Lower leg skin (tissue), 3 donors: ENCODE results near the gene KIF5C.

Experiments
- POLR2A ChIP-seq, 2 donors: fragments of 450-650 bp; IDR thresholded peaks; one replicate each; pipeline ENCODE4 v1.6.1; 2016 to 2017; ENCODE audit warnings: antibody characterized with exemption in 2 of 2, mild to moderate bottlenecking in 1 of 2, moderate library complexity in 1 of 2
- TF ChIP-seq, protein P1 (sequence below), 3 donors: fragments of 450-650 bp; IDR thresholded peaks; one replicate each; pipeline ENCODE4 v1.5.1; 2016; ENCODE audit warnings: antibody characterized with exemption in 3 of 3, mild to moderate bottlenecking in 3 of 3, moderate library complexity in 2 of 3

DNA sequence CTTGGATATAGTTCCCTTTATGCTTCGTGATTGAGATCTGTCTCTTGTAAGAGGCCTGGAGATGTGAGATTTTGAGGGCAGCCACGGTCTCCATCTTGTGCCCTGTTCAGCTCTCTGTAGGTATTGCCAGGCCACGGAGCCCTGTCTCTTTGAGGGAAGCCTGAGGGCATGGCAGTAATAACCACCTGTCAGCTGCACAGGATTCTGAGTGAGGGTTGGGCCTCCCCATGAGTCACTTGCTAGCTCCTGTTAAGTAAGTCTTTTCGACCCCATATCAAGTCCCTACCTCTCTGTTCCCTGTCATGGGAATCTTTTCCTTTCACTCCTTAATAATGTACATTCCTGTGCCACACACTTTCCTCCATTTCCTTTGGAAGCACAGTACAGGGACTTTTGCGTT is 183.9 kb downstream of the KIF5C start:
- TF ChIP-seq, protein P1, sequence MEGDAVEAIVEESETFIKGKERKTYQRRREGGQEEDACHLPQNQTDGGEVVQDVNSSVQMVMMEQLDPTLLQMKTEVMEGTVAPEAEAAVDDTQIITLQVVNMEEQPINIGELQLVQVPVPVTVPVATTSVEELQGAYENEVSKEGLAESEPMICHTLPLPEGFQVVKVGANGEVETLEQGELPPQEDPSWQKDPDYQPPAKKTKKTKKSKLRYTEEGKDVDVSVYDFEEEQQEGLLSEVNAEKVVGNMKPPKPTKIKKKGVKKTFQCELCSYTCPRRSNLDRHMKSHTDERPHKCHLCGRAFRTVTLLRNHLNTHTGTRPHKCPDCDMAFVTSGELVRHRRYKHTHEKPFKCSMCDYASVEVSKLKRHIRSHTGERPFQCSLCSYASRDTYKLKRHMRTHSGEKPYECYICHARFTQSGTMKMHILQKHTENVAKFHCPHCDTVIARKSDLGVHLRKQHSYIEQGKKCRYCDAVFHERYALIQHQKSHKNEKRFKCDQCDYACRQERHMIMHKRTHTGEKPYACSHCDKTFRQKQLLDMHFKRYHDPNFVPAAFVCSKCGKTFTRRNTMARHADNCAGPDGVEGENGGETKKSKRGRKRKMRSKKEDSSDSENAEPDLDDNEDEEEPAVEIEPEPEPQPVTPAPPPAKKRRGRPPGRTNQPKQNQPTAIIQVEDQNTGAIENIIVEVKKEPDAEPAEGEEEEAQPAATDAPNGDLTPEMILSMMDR (IDR thresholded peaks at IDR 0.05): no peak
- TF ChIP-seq POLR2A (IDR thresholded peaks at IDR 0.05): no peak
